ENCODE results near the gene LASP1.

DNA sequence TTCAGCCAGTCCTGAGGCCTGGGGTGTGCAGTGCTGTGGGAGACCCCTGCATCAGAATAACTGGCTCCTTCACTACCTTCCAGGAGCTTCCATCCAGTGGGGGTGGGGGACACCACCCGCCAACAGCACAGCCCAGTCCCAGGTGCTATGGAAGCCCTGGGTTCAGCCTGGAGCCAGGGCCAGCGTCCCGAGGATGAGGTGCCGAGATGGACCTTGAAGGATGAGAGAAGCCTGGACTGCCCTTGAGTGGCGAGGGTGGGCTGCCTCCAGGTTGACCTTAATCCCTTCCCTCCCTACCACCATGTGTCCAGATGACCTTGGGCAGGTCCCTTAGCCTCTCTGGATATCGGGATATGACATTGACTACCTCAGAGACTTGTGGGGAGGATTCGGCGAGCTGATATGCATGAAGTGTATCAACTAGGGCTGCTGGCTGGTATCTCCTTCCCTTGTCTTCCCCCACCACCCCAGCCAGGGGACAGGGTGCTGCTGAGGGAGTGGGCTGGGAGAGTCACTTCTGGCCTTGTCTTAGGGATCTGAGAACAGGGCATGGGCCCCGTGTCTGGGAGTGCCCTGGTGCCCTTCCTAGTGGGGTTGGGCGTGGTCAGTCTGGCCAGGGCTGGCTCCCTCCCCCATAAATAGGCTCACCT lies 41.3 kb downstream of the LASP1 start:
- TF ChIP-seq POLR2A (IDR thresholded peaks at IDR 0.05) = no peak
- TF ChIP-seq CTCF (IDR thresholded peaks at IDR 0.05) = no peak

Data from thyroid gland (tissue), 4 donors.